Measurements from ENCODE around the gene ACTRT2.

GRCh38 chr1:3015269-3015635, 6.0 kb upstream of the ACTRT2 start:
- TF ChIP-seq CTCF (IDR thresholded peaks at IDR 0.05; ENCODE audit: borderline replicate concordance, extremely low read depth, low read length, poor library complexity, severe bottlenecking) (no peak), EZH2 (IDR thresholded peaks at IDR 0.05; ENCODE audit: borderline replicate concordance, low read depth, low read length, severe bottlenecking) (no peak)
